ENCODE results near the gene CHMP2A.

CHMP2A gene

DNA sequence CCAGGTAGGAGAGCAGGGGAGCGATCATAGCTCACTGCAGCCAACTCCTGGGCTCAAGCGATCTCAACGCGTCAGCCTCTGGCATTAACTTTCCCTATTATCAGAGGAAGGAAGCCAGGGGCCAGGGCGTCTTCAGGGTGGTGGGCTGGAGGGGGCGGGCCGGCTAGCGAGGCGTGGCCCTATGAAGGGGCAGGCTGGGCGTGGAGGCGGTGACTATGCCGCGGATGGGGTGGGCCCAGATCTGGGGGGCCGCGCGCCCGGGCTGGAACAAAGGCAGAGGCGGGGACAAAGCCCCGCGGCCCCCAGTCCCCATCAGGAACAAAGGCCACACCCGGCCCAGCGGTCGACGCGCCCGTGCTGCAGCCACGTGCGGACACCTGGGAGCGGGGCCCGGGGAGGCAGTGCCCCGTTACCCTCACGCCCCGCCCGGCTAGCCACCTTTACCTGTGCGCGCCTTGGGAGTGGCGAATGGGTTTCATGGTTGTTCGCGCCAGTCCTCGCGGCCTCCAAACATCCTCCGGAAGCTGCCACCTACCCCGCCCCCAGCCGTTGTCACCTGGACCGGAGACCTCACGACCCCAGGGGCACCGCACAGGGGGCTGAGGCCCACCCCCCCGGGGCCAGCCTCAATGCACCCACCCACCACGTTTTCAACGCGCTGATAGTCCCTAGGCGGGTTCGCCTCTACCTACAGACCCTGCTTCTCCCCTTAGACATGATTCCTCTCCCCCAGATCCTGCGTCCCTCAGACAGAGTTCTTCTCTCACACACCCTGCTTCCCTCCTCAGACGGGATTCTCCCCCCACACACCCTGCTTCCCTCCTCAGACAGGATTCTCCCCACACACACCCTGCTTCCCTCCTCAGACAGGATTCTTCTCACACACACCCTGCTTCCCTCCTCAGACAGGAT is 16.4 kb downstream of the CHMP2A start:
- DNase-seq (ENCODE audit: low read depth in 2 of 2): no peak

DNA sequence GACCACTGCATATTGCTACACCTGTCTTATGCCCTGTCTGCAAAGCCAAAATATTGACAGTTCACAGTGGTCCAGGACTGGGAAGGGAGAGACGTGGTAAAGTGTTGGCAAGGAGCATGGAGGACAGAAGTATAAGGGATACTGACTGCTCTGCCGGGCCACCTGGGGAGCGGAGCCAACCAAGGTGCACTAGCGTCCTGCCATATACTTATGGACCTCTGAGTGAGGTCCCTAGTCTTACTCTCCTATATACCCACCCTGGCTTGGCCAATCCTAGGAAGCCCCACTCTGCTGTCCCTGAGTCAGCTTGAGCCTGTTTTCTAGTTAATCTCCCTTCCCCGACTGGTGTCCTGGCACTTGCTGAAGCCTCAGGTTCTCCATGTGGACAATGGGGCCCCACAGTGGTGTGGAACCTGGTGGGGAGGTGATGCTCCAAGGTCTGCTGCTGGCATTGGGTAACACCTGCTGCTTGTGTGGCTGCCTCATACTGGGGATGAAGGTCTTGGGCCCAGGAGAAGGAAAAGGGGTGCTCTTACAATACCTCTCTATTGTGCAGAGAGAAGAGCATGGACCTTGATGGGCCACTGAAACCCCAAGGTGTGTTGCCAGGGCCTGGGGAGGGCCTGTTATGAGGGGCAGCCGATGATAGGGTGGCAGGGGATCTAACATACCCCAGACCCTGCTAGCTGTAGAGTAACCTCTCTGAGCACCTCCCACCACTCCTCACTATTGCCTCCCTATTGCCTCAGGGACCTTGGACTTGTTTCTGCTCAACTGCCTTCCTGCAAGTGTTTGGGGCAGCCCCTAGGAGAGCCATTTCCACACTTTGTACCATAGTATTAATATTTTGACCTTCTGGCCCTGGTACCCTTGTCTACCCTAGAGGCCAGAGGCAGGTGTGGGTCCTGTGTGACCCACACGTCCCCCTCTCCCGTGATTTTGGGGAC is 17.8 kb downstream of the CHMP2A start:
- no peak for DNase-seq (ENCODE audit: low read depth in 2 of 2)

DNA sequence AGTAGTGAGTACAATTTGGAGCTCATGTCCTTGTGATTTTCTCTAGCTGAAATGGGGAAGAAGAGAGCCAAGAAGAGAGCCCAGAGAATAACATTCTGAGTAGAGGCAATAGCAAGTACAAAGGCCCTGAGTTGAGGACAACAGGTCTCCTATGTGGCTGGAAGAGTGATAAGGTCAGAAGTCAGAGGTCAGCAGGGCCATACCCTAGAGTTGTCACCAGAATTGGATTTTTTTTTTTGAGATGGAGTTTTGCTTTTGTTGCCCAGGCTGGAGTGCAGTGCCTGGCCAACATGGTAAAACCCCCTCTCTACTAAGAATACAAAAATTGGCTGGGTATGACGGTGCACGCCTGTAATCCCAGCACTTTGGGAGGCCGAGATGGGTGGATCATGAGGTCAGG is 19.0 kb downstream of the CHMP2A start:
- DNase-seq (ENCODE audit: low read depth in 2 of 2): no peak

DNA sequence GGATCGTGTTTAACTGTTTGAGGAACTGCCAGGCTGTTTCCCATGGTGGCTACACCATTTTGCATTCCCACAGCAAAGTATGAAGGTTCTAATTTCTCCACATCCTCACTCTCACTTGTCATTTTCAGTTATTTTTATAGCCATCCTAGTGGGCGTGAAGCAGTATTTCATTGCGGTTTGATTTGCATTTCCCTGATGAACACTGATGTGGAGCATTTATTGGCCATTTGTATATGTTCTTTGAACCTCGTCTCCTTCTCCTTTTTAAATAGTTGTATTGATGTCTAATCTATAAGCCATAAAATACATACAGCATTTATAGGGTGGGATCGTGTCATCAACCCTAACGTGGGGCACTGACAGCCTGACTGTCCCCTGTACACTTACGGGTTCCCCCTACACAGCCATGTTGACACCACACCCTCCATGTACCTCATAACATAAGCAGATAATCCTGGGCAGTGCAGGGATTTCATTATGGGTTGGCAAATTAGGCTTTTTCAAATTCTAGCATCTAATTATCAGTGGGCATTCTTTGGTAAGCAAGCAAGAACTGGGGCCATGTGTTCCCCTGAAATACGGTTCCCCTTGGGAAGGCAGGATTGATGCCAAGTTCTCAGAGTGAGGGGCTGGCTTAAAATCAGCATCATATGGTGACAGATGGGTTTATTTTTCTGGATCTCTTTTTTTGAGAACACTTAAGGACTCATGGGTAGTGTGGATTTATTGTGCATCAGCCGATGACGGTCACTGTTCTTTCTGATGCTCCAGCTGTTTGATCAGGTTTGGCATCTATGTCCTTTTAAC is 23.7 kb downstream of the CHMP2A start:
- no peak for DNase-seq (ENCODE audit: low read depth in 2 of 2)

DNA sequence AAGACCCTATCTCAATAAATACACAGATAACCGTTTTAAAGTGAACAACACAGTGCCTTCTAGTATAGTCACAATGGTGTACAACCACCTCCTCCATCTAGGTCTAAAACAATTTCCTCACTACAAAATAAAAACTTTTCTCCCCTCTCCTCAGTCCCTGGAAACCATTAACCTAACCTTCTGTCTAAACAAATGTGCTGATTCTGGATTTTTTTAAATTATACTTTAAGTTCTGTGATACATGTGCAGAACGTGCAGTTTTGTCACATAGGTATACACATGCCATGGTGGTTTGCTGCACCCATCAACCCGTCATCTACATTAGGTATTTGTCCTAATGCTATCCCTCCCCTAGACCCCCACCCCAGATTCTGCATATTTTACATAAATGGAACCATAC is 25.5 kb downstream of the CHMP2A start:
- DNase-seq (ENCODE audit: low read depth in 2 of 2): no peak

DNA sequence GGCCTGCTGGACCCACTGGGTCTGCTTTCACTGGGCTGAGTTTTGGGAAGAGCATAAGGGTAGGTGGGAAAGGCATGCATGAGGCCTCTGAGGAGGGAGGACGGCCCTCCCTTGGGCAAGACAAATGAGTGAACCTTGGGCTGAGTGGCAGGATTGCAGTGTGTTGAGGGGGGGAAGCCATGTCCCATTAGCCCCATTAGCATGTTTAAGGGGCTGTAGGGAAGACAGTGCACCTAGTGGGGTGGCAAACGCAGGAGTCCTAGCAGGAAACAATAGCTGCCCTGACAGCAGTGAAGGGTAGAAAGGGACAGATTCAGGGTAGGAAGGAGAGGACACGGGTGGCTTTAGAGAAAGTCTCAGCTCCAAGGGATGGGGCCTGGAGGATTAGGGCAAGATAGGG is 32.2 kb downstream of the CHMP2A start:
- no peak for DNase-seq (ENCODE audit: low read depth in 2 of 2)

DNA sequence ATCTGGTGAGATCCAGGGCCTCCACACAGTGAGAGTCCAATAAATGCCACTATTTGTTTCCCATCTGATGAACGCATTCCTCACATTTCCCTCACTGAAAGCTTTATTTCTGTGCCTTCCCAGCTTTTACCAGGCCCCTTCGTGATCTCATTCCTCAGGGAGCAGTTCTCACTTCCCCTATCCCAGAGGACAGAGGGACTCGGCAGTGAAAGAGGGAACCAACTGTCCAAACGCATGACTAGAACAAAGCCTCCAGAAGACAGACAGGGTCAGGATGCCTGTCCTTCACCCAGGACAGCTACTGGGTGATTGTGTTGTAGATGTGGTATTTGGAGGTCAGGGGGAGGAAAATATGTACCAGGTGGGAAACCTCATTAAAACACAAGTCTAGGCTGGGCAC is 33.3 kb downstream of the CHMP2A start:
- no peak for DNase-seq (ENCODE audit: low read depth in 2 of 2)

DNA sequence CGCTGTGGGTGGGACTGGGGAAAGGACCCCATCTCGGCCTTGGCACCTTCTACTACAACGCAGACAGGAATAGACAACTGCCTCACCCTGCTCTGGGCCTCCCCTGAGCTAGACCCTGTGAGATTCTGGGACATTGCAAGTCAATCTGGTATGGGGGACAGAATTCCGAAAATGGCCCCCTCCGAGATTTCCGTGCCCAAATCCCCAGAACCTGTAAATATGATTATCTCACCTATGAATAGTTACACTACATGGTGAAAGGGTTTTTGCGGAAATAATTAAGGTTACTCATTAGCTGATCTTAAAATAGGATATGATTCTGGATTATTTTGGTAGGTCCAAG is 34.7 kb downstream of the CHMP2A start:
- no peak for DNase-seq (ENCODE audit: low read depth in 2 of 2)

DNA sequence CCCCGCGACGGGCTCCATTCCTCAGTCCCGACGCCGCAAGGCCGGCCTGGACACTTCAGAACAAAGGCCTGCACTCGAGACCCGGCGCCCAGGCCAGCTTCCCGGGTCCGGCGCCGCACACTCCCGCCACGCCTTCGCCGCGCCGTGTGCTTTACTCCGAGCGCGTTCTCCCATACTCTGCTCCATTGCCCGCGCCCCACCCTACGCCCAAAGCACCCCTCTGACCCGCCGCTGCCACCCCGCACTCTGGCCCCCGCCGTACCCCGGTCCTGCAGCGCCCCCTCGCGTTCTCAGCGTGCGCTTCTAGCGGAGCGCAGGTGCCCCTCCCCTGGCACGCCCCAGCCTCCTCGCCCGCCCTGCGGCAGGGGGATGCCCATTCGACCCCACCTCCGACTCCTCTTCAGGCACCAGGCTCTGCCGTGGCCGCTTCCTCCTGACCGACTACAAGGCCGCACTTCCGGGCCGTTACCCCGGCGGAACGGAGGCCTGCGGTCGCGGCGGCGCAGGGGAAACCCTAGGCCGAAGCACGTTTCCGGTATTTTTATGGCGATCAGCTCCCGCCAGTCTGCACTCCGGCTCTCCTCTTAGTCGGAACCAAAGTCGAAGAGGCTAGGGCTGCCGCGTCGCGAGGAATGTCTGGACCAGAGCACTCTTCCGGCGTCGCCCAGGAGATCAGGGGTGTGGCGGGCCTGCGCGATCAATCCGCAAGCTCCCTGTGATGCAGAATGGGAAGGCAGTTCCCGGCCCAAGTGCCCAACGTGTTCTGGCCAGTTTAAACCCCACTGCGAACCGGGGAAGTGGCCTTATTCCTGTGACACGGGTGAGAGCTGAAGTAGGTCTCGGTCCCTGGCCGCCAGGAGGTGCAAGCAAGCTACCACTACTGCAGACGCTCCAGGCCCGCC is 35.3 kb downstream of the CHMP2A start, which contains the start of gene ZBTB45:
Gene ZBTB45 (minus strand): TSS at position 456 of the 902 bp plus-strand sequence. CDS start 2,137 bp downstream, outside the sequence.
- DNase-seq (ENCODE audit: low read depth in 2 of 2): peak; percentile 74 to 78

DNA sequence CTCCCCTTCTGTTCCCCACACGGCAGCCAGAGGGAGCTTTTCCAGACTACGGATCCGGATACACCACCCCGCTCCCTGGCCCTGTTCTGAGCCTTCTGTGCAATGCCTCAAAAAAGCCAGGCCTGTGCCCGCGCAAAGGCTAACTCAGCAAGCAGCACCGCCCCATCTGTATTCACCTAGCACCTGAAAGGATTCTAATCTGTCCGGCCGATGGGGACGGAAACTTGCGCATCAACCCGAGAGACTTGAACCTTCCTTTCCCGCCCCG is 35.9 kb downstream of the CHMP2A start:
- peak; percentile 6 to 23 for DNase-seq (ENCODE audit: low read depth in 2 of 2)

DNA sequence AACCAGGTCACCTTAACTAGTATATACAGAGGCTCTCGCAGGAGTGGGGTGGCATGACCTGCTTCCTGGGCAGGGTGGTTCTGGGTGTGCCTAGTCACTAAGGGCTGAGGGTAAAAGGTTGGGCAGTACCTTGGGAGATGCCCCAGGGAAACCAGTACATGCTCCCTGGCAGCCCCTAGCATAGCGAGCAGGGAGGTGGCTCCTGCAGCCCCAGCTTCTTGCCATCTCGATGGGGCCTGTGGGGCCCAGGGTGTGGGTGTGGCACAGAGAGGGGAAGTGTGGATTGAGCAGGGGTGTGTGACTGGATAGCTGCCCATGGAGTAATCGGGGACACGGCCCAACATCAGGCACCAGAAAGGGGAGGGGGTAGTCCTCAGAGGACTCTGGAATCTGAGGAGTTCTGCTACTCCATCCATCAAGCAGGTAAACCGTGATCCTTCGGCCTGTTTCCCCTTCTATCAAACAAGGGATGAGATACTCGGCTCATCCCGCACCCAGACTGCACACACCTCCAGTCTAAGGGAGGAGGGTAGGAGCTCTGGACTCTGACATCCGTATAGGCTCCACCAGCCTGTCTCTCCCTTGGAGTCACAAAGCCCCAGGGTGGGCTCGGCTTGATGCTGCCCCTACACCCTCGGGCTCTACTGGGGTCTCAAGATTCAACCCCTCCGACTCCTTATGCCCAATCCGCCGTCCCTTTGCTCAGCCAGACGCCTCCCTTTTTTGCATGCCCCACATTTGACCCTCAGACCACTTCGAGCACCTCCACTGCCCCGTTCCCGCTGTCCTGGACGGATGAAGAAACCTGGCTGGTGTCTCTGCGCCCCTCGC is 36.4 kb downstream of the CHMP2A start:
- no peak for DNase-seq (ENCODE audit: low read depth in 2 of 2)

DNA sequence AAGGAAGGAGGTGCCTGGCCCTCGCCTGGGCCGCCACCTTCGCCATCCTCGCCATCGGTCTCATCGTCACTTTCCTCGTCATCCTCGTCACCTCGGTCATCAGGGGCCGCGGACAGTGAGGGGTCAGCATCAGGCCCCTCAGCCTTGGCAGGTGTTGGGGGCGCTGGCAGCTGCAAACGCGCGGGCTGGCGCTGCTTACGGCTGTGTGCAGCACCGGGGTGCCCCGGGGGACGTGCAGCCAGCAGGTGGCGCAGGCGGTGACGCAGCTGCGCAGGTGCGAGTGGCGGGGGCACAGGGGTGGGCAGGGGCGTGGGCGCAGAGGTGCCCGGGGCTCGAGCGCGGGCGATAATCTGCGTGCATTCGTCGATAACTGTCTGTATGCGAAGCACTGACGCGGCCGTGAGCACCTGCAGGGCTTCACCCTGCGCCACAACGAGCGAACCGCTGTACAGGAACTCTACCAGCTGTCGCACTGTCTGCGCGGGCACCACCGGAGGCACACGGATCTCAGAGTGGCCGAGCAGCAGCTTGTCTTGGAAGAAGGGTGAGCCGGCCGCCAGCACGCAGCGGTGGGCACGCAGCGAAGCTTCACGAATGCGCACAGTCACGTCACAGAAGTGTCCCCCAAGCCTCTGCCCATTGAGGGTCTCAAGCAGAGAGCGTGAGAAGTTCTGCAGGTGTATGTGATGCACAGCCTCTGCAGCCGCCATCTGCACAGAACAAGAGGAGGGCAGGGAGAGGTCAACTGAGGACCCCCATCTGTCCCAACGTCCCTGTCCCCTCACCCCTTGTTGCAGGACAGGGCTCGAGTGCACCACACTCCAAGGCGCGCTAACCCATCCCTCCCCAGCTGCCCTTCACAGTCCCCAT is 37.7 kb downstream of the CHMP2A start:
- no peak for DNase-seq (ENCODE audit: low read depth in 2 of 2)

DNA sequence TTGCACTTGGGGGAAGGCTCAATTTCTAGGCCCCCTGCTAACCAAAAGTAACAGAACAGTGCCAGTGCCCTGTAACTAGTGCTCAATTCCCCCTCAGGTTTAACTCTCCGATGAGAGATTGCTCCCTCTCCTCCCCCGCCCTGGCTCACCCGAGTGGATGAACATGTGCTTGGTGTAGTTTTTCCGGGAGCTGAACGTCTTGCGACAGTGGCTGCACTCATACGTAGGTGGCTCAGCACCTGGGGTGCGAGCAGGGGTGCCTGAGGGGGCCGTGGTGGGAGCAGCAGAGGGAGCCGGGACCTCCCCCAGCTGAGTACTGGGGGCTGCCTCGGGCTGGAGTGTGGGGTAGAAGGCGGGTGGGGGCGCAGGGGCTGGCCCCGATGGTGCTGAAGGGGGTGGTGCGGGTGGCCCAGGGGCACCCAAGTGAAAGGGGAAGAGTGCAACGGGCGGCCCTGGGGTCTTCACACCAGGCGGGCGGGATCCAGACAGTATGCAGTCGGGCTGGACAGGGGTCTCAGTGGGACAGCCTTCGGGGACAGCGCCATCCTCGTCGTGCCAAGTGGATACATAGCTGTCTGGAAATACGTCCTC is 38.6 kb downstream of the CHMP2A start:
- no peak for DNase-seq (ENCODE audit: low read depth in 2 of 2)

DNA sequence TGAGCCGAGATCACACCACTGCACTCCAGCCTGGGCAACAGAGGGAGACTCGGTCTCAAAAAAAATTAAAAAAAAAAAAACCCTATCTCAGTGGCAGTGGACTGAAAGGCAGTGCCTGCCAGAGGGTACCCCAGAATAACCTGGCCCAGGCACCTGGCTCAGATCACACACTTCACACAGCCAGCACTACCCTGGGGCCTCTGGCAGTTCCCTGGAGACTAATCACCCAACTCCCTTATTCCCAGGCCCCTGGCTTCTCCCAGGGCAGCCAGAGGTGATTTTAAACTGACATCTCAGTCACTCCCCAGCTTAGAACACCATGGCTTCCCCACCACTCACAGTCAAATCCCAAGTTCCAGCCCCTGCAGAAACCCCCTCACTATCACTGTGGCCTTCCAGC is 39.6 kb downstream of the CHMP2A start:
- no peak for DNase-seq (ENCODE audit: low read depth in 2 of 2)

DNA sequence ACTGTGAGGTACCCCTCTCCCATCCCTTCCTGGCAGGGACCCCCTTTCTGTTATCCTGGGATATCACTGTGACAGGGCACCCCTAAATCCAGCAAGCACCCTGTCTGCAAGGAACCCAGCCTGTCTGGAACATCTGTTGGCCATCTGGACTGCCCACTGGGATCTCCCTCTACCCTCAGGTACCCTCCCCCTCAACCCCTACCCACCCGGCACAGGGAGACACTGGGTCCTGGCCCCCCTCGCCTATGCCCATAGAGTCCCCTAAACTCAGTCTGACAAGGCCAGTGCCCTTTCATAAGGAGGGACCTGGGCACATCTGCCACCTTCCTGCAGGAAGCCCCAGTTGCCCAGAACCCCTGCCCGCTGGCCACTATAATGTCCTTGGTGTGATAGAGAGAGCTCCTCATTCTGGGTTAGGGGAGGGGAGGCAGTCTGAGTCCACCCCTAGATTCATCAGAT is 40.3 kb downstream of the CHMP2A start:
- DNase-seq (ENCODE audit: low read depth in 2 of 2): no peak

DNA sequence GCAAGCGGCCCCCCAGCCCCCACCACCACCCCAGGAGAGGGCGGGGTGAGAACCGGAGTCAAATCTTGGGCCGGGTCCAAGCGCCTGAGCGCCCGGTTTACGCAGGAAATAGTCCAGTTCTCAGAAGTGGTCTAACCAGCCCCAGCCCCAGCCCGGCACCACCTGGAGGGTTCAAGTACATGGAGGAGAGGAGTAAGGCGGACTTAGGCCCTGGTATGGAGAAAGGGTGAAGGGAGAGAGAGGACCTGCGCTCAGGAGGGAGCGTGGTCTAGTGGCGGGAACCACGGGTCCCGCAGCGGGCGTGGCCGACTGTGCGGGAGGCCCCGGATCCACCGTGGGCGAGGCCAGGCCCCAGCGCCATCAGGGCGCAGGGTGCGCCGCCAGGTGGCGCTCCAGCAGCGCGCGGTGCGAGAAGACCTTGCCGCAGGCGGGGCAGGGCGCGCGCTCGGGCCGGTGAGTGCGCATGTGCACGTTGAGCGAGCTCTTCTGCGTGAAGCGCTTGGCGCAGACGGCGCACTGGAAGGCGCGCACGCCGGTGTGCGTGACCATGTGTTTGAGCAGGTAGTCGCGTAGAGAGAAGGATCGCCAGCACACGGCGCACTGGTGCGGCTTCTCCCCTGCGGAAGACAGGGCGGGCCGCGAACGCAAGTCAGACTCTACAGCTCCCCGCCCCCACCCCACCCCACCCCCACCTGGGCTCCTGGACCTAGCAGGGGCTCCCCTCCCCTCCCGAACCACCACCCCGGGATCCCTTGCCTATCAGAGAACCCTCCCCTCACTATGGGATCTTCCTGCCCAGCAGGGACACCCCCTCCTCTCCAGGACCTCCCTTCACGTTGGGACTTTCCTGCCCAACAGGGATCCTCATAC is 41.0 kb downstream of the CHMP2A start:
- peak; percentile 82 to 91 for DNase-seq (ENCODE audit: low read depth in 2 of 2)

DNA sequence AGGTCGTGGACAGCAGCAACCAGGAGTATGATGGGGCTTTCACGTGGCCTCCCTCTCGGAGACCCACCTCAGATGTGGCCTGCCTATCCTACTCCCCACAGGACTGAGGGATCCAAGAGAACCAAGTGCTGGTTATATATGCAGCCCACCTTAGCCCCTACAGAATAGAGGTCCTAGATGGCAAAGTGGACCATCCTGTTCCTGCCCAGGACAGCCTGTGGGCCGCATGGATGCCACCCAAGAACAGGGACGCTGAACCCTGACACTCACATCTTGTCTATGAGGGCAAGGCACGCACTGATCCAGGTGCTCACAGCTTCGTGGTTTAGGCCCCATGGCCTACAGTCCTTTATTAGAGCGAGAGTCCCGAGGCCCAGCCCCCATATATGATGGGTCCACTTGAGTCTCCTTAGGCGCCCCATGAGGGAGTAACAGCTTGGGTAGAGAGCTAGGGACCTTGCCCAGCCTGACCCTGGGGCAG is 41.7 kb downstream of the CHMP2A start:
- no peak for DNase-seq (ENCODE audit: low read depth in 2 of 2)

Data from stimulated activated CD8-positive, alpha-beta memory T cell treated with anti-CD3 and anti-CD28 coated beads, Interleukin-7, amount 100 ng/mL, for 4 hours (primary cell).